H1 (cell line): ENCODE data around the gene UBE2D2. TPM values are rescaled to one million over a fixed set of nuclear protein-coding genes. Genes with fewer than 3 reads are reported as not detected.

Experiments used
- CTCF ChIA-PET: fragments of 300-600 bp; sonication (Branson Sonifier 250); formaldehyde crosslinking; loops from one replicate; lab custom pipeline; 2021; ENCODE audit not compliant: partially characterized antibody; lab: Charles Lee
- POLR2A ChIA-PET: fragments of 300-600 bp; sonication (Branson Sonifier 250); formaldehyde crosslinking; loops from one replicate; lab custom pipeline; 2021; ENCODE audit warnings: inconsistent platforms; ENCODE audit not compliant: partially characterized antibody; lab: Charles Lee
- DNase-seq, 2 experiments: peaks; one replicate each; pipeline versions ENCODE4 v3.0.0 to v3.0.0-alpha.2; 2010 to 2022; ENCODE audit warnings: low spot score in 2 of 2, low read depth in 1 of 2, mixed read lengths in 1 of 2
- FAIRE-seq: peaks from 2 replicates; lab custom pipeline; 2011; peaks lifted over from hg19 to GRCh38; lab: Jason Lieb, UNC
- H2AFZ ChIP-seq: 2 replicates; pipeline ENCODE4 v1.8.1; 2012; ENCODE audit warnings: low read length, inconsistent platforms
- H2AK5ac ChIP-seq: 2 replicates; pipeline ENCODE4 v1.6.1; 2013; ENCODE audit warnings: low read depth, low read length
- H2BK120ac ChIP-seq: replicated peaks from 2 replicates; pipeline ENCODE3; 2013; ENCODE audit warnings: low read depth, low read length, inconsistent platforms
- H2BK12ac ChIP-seq: 2 replicates; pipeline ENCODE4 v1.6.1; 2013; ENCODE audit warnings: low read depth, low read length
- H2BK15ac ChIP-seq: 2 replicates; pipeline ENCODE4 v1.6.1; 2013; ENCODE audit warnings: low read length
- H2BK20ac ChIP-seq: 2 replicates; pipeline ENCODE4 v1.6.1; 2013; ENCODE audit warnings: low read length
- H2BK5ac ChIP-seq: 2 replicates; pipeline ENCODE4 v1.6.1; 2013; ENCODE audit warnings: low read depth, low read length
- H3K14ac ChIP-seq: 2 replicates; pipeline ENCODE4 v1.6.1; 2013; ENCODE audit warnings: inconsistent platforms; ENCODE audit not compliant: insufficient read length
- H3K18ac ChIP-seq: 2 replicates; pipeline ENCODE4 v1.6.1; 2013; ENCODE audit warnings: low read length; ENCODE audit errors: extremely low read depth
- H3K23ac ChIP-seq: 2 replicates; pipeline ENCODE4 v1.6.1; 2013; ENCODE audit warnings: inconsistent platforms; ENCODE audit not compliant: insufficient read length
- H3K23me2 ChIP-seq: 2 replicates; pipeline ENCODE4 v1.6.1; 2013; ENCODE audit warnings: low read depth, low read length
- H3K27ac ChIP-seq: 2 replicates; pipeline ENCODE4 v1.6.1; 2011; ENCODE audit warnings: low read depth, low read length, inconsistent platforms
- H3K27me3 ChIP-seq, 4 experiments: replicated peaks in 1 of 4; 1 replicate in 1 of 4; 2 replicates in 3 of 4; pipeline versions ENCODE4 v1.6.1 to v1.8.1; 2011 to 2013; ENCODE audit warnings: low read length in 3 of 4, mild to moderate bottlenecking in 3 of 4, inconsistent platforms in 2 of 4, mixed read lengths in 2 of 4, moderate library complexity in 1 of 4; ENCODE audit not compliant: control insufficient read depth in 3 of 4, insufficient read depth in 3 of 4; ENCODE audit errors: extremely low read depth in 1 of 4
- H3K36me3 ChIP-seq, 4 experiments: 2 replicates each; pipeline versions ENCODE4 v1.6.1 to v1.8.1; 2011 to 2013; ENCODE audit warnings: mild to moderate bottlenecking in 4 of 4, low read length in 3 of 4, moderate library complexity in 2 of 4, control low read depth in 1 of 4, inconsistent platforms in 1 of 4; ENCODE audit not compliant: insufficient read depth in 4 of 4, control insufficient read depth in 2 of 4
- H3K4ac ChIP-seq: replicated peaks from 2 replicates; pipeline ENCODE3; 2013; ENCODE audit warnings: low read length, low read depth, mixed read lengths, inconsistent platforms; ENCODE audit not compliant: insufficient read length
- H3K4me1 ChIP-seq, 4 experiments: replicated peaks in 1 of 4; 1 replicate in 1 of 4; 2 replicates in 3 of 4; pipeline versions ENCODE4 v1.6.1 to v1.8.1; 2011 to 2013; ENCODE audit warnings: low read length in 3 of 4, inconsistent platforms in 2 of 4, mixed read lengths in 1 of 4; ENCODE audit not compliant: insufficient read depth in 4 of 4, control insufficient read depth in 3 of 4
- H3K4me2 ChIP-seq, 2 experiments: 2 replicates each; pipeline versions ENCODE4 v1.6.1 to v1.8.1; 2011 to 2013; ENCODE audit warnings: low read depth in 2 of 2, low read length in 2 of 2, control low read depth in 1 of 2, inconsistent platforms in 1 of 2, mild to moderate bottlenecking in 1 of 2; ENCODE audit not compliant: insufficient read depth in 1 of 2
- H3K4me3 ChIP-seq, 4 experiments: fragments of 200-600, 300-600 bp in 1 of 4; sonication (generic), shearing (Covaris generic), sonication (Bioruptor Twin) in 1 of 4; 2 replicates each; pipeline versions ENCODE4 v1.5.1 to v1.8.1; 2011 to 2016; ENCODE audit warnings: low read length in 4 of 4, low read depth in 3 of 4, control low read depth in 2 of 4, inconsistent platforms in 2 of 4, mild to moderate bottlenecking in 2 of 4, mixed read lengths in 1 of 4, moderate library complexity in 1 of 4; ENCODE audit not compliant: insufficient read depth in 2 of 4; ENCODE audit errors: extremely low read depth in 1 of 4
- H3K56ac ChIP-seq: replicated peaks from 2 replicates; pipeline ENCODE3; 2013; ENCODE audit warnings: low read depth, mild to moderate bottlenecking, mixed read lengths, low read length, inconsistent platforms; ENCODE audit not compliant: insufficient read length
- H3K79me1 ChIP-seq: 2 replicates; pipeline ENCODE4 v1.6.1; 2013; ENCODE audit warnings: low read depth, low read length, control low read depth
- H3K79me2 ChIP-seq, 2 experiments: 2 replicates each; pipeline versions ENCODE4 v1.6.1 to v1.8.1; 2012 to 2013; ENCODE audit warnings: low read length in 2 of 2, mild to moderate bottlenecking in 2 of 2, inconsistent platforms in 1 of 2; ENCODE audit not compliant: insufficient read depth in 2 of 2, control insufficient read depth in 1 of 2
- H3K9ac ChIP-seq, 4 experiments: replicated peaks in 1 of 4; 1 replicate in 1 of 4; 2 replicates in 3 of 4; pipeline versions ENCODE4 v1.6.1 to v1.8.1; 2011 to 2013; ENCODE audit warnings: low read depth in 3 of 4, low read length in 3 of 4, control low read depth in 2 of 4, mild to moderate bottlenecking in 2 of 4, moderate library complexity in 2 of 4, inconsistent platforms in 1 of 4; ENCODE audit errors: extremely low read depth in 1 of 4
- H3K9me3 ChIP-seq, 2 experiments: 2 replicates each; pipeline versions ENCODE4 v1.6.1 to v1.8.1; 2012 to 2013; ENCODE audit warnings: mild to moderate bottlenecking in 2 of 2, moderate library complexity in 2 of 2, control low read depth in 1 of 2, inconsistent platforms in 1 of 2, low read depth in 1 of 2, low read length in 1 of 2, mixed read lengths in 1 of 2; ENCODE audit not compliant: insufficient read depth in 2 of 2
- H4K20me1 ChIP-seq, 2 experiments: replicated peaks in 1 of 2; 2 replicates each; pipeline versions ENCODE3 to v1.8.1; 2011 to 2013; ENCODE audit warnings: inconsistent platforms in 2 of 2, low read length in 2 of 2, mild to moderate bottlenecking in 1 of 2; ENCODE audit not compliant: insufficient read depth in 2 of 2, control insufficient read depth in 1 of 2
- H4K5ac ChIP-seq: 2 replicates; pipeline ENCODE4 v1.6.1; 2013; ENCODE audit warnings: low read length, low read depth, mixed read lengths, inconsistent platforms; ENCODE audit not compliant: insufficient read length
- H4K8ac ChIP-seq: 2 replicates; pipeline ENCODE4 v1.8.0; 2013; ENCODE audit warnings: mild to moderate bottlenecking, moderate library complexity, low read length, inconsistent platforms; ENCODE audit not compliant: insufficient read depth; ENCODE audit errors: extremely low read depth
- H4K91ac ChIP-seq: replicated peaks from 2 replicates; pipeline ENCODE3; 2013; ENCODE audit warnings: low read length, mixed read lengths, inconsistent platforms; ENCODE audit not compliant: insufficient read length
- BCL11A ChIP-seq, 2 experiments: IDR thresholded peaks; one replicate each; pipeline ENCODE4 v1.6.1; 2011; ENCODE audit warnings: low read depth in 2 of 2, low read length in 2 of 2, mild to moderate bottlenecking in 2 of 2
- CTBP2 ChIP-seq: IDR thresholded peaks from 2 replicates; pipeline ENCODE4 v1.7.0; 2011; ENCODE audit warnings: borderline replicate concordance, mild to moderate bottlenecking, moderate library complexity, mixed read lengths, low read length; ENCODE audit not compliant: insufficient read depth, insufficient read length
- POLR2A ChIP-seq, 2 experiments: IDR thresholded peaks; 1 replicate in 1 of 2; 2 replicates in 1 of 2; pipeline ENCODE4 v1.6.1; 2011; ENCODE audit warnings: low read depth in 2 of 2, low read length in 2 of 2, mild to moderate bottlenecking in 2 of 2; ENCODE audit errors: control extremely low read depth in 1 of 2
- RAD21 ChIP-seq, 2 experiments: IDR thresholded peaks in 1 of 2; conservative IDR thresholded peaks in 1 of 2; 2 replicates each; pipeline ENCODE4 v1.6.1; 2011; ENCODE audit warnings: low read depth in 2 of 2, low read length in 2 of 2, improper control_type of control experiment in 1 of 2, inconsistent platforms in 1 of 2, mild to moderate bottlenecking in 1 of 2, moderate library complexity in 1 of 2
- SIRT6 ChIP-seq: IDR thresholded peaks from one replicate; pipeline ENCODE4 v1.7.1; 2012; ENCODE audit warnings: low read length, inconsistent platforms
- WGBS, 2 experiments: shearing (Covaris generic) in 1 of 2; methylation state at CpG; one replicate each; pipeline versions ENCODE4 v1.1.6 to v1.1.7; 2013 to 2015; ENCODE audit warnings: low lambda C conversion rate in 2 of 2, mixed read lengths in 2 of 2, inconsistent platforms in 1 of 2, low coverage in 1 of 2, missing lambda C conversion rate in 1 of 2; ENCODE audit not compliant: insufficient replicate concordance in 2 of 2, insufficient coverage in 1 of 2, insufficient read length in 1 of 2; ENCODE audit errors: extremely low coverage in 1 of 2, missing lambda C conversion rate in 1 of 2; 5-methylcytosine and 5-hydroxymethylcytosine counted together
- polyA plus RNA-seq, 7 experiments: library from polyadenylated mRNA; depleted of rRNA in 3 of 7; stranded (reverse) in 5 of 7; unstranded in 2 of 7; fragments of >200 nt in 5 of 7; fragments of 200-250 nt in 2 of 7; gene quantifications; 1 replicate in 5 of 7; 2 replicates in 1 of 7; 4 replicates in 1 of 7; pipeline versions ENCODE4 v1.2.1 to v1.2.3, GENCODE V29; 2011 to 2013; ENCODE audit warnings: missing spikeins in 2 of 7, mixed read lengths in 2 of 7
- total RNA-seq: library from RNA; stranded (reverse); fragmentation: NEBNext Ultra II Directional; extraction: Animal tissue kit (Norgen Biotek cat#: 25700); gene quantifications from 2 replicates; pipeline ENCODE4 v1.2.1, GENCODE V29; 2021
- TF ChIP-seq, protein P1 (sequence below): IDR thresholded peaks from 2 replicates; pipeline ENCODE4 v1.6.1; 2012; ENCODE audit warnings: inconsistent platforms
- TF ChIP-seq, protein P2 (sequence below), 3 experiments: IDR thresholded peaks; 1 replicate in 2 of 3; 2 replicates in 1 of 3; pipeline versions ENCODE4 v1.5.1 to v1.6.1; 2011; ENCODE audit warnings: low read length in 3 of 3, mild to moderate bottlenecking in 3 of 3, inconsistent platforms in 2 of 3, low read depth in 1 of 3, moderate library complexity in 1 of 3; ENCODE audit not compliant: insufficient read depth in 1 of 3; ENCODE audit errors: control extremely low read depth in 1 of 3
- TF ChIP-seq, protein P3 (sequence below): IDR thresholded peaks from 2 replicates; pipeline ENCODE4 v1.6.1; 2012; ENCODE audit warnings: low read length, inconsistent platforms

The UBE2D2 gene
- total and polyA plus RNA-seq, 2 of the 8 experiments (the other 6 are each of a cell fraction or from before 2014, with no cell fraction given) = 66.9 to 203 TPM

DNA sequence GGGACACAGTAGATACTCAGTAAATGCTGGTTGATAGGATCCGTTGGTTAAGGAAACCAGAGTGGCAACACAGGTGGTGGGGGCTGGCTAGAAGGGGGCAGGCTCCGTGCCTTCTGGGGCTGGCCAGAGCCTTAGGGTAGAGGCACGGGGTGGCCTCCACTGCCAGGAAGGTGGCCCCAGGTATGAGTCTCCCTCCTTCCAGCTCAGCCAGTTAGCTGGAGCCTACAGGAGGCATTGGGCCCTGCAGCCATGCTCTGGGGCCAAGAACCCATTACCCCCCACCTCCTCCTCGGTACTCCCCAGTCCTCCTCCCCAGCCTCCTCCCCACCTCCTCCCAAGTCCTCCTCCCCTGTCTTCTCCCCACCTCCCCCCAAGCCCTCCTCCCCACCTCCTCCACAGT, 114.7 kb downstream of the UBE2D2 start:
- CTCF ChIA-PET = interaction anchor here (0.6 to 17.2 kb wide), 8 partner anchors 12 to 90 kb away, joined by 3 to 171 read pairs (median 6); no protein-coding TSS in a partner anchor
- Histone ChIP-seq H3K4ac (no peak overlapping the region), H3K9ac (no peak overlapping the region), H3K18ac (no peak overlapping the region), H2BK20ac (no peak overlapping the region), H3K23me2 (no peaks in the 10 kb centered on the region), H3K4me1 (peaks cover 3 to 36% (median 23%) of the 10 kb centered on the region in 4 experiments), H2BK15ac (no peak overlapping the region), H2AK5ac (no peak overlapping the region), H2BK5ac (no peak overlapping the region), H4K5ac (no peak overlapping the region), H3K56ac (no peak overlapping the region), H3K9me3 (no peaks in the 10 kb centered on the region), H3K23ac (no peak overlapping the region), H3K36me3 (peaks cover 0 to 6% (median 5%) of the 10 kb centered on the region in 4 experiments; a peak in 5 of 8 replicates), H3K27me3 (no peaks in the 10 kb centered on the region), H3K79me2 (peaks cover 2 to 68% of the 10 kb centered on the region in 2 experiments), H2AFZ (no peak overlapping the region), H4K8ac (no peak overlapping the region), H4K91ac (no peak overlapping the region), H2BK120ac (no peak overlapping the region), H3K27ac (no peak overlapping the region), H3K4me2 (no peak overlapping the region), H3K14ac (no peak overlapping the region), H4K20me1 (peaks cover 39 to 63% of the 10 kb centered on the region in 2 experiments), H3K4me3 (no peak overlapping the region), H3K79me1 (peaks cover 43% of the 10 kb centered on the region), H2BK12ac (no peak overlapping the region)
- FAIRE-seq (no peak), DNase-seq (no peak)
- 94% methylated on average over 3 of the region's 4 CpGs; no CpG with 5 or more reads in 1 of the 2 experiments for WGBS, 2 experiments
- POLR2A ChIA-PET = interaction anchor here (0.6 to 3.4 kb wide), 8 partner anchors 9 to 36 kb away, joined by 3 to 12 read pairs (median 4); no protein-coding TSS in a partner anchor
- TF ChIP-seq BCL11A (IDR thresholded peaks at IDR 0.05; ENCODE audit: low read depth in 2 of 2, low read length in 2 of 2) (no peak), CTBP2 (no peak), POLR2A (IDR thresholded peaks at IDR 0.05; ENCODE audit: control extremely low read depth in 1 of 2, low read depth in 2 of 2, low read length in 2 of 2) (no peak), RAD21 (IDR thresholded peaks at IDR 0.05 in 1 of 2, conservative IDR thresholded peaks at IDR 0.05 in 1 of 2; ENCODE audit: low read depth in 2 of 2, low read length in 2 of 2) (no peak), SIRT6 (no peak)
- TF ChIP-seq, protein P1, sequence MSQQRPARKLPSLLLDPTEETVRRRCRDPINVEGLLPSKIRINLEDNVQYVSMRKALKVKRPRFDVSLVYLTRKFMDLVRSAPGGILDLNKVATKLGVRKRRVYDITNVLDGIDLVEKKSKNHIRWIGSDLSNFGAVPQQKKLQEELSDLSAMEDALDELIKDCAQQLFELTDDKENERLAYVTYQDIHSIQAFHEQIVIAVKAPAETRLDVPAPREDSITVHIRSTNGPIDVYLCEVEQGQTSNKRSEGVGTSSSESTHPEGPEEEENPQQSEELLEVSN = no peak
- TF ChIP-seq, protein P2, sequence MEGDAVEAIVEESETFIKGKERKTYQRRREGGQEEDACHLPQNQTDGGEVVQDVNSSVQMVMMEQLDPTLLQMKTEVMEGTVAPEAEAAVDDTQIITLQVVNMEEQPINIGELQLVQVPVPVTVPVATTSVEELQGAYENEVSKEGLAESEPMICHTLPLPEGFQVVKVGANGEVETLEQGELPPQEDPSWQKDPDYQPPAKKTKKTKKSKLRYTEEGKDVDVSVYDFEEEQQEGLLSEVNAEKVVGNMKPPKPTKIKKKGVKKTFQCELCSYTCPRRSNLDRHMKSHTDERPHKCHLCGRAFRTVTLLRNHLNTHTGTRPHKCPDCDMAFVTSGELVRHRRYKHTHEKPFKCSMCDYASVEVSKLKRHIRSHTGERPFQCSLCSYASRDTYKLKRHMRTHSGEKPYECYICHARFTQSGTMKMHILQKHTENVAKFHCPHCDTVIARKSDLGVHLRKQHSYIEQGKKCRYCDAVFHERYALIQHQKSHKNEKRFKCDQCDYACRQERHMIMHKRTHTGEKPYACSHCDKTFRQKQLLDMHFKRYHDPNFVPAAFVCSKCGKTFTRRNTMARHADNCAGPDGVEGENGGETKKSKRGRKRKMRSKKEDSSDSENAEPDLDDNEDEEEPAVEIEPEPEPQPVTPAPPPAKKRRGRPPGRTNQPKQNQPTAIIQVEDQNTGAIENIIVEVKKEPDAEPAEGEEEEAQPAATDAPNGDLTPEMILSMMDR (IDR thresholded peaks at IDR 0.05; ENCODE audit: control extremely low read depth in 1 of 3, insufficient read depth in 1 of 3, low read depth in 1 of 3, low read length in 3 of 3) = no peak
- TF ChIP-seq, protein P3, sequence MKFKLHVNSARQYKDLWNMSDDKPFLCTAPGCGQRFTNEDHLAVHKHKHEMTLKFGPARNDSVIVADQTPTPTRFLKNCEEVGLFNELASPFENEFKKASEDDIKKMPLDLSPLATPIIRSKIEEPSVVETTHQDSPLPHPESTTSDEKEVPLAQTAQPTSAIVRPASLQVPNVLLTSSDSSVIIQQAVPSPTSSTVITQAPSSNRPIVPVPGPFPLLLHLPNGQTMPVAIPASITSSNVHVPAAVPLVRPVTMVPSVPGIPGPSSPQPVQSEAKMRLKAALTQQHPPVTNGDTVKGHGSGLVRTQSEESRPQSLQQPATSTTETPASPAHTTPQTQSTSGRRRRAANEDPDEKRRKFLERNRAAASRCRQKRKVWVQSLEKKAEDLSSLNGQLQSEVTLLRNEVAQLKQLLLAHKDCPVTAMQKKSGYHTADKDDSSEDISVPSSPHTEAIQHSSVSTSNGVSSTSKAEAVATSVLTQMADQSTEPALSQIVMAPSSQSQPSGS = no peak
